Colonic mucosa (tissue), 4 donors: ENCODE measurements around the gene CDK5R1. TPM values are rescaled to one million over a fixed set of nuclear protein-coding genes. Genes with fewer than 3 reads are reported as not detected.
A peak's percentile ranks its signal among the peaks of the same experiment; 100 is the strongest.

Experiments
- DNase-seq: peaks from one replicate; pipeline ENCODE4 v3.0.0-alpha.2; 2020
- H3K27ac ChIP-seq: fragments of 200-600 bp; one replicate; pipeline ENCODE4 v1.8.0; 2021
- H3K27me3 ChIP-seq: fragments of 200-600 bp; one replicate; pipeline ENCODE4 v1.8.0; 2021
- H3K36me3 ChIP-seq: fragments of 200-600 bp; one replicate; pipeline ENCODE4 v1.8.0; 2021
- H3K4me1 ChIP-seq: fragments of 200-600 bp; one replicate; pipeline ENCODE4 v1.8.0; 2021; ENCODE audit warnings: mild to moderate bottlenecking
- H3K4me3 ChIP-seq: fragments of 200-600 bp; one replicate; pipeline ENCODE4 v1.8.0; 2021
- H3K9ac ChIP-seq, 2 donors: one replicate each; pipeline ENCODE4 v1.7.0; 2013; ENCODE audit warnings: control low read depth in 2 of 2, low read depth in 2 of 2, low read length in 2 of 2
- H3K9me3 ChIP-seq: fragments of 200-600 bp; one replicate; pipeline ENCODE4 v1.8.0; 2021
- CTCF ChIP-seq: fragments of 200-600 bp; IDR thresholded peaks from one replicate; pipeline ENCODE4 v1.8.0; 2022; ENCODE audit warnings: antibody characterized with exemption, mild to moderate bottlenecking
- intact Hi-C: fragments of 100-400 bp; cut with DNase I; formaldehyde crosslinking; loops from one replicate; pipeline ENCODE4 v1.14.1; 2022
- total RNA-seq, 2 donors: library from RNA; stranded (reverse); fragmentation: NEBNext Ultra II Directional in 1 of 2; extraction: Animal tissue kit (Norgen Biotek cat#: 25700) in 1 of 2; gene quantifications; one replicate each; pipeline ENCODE4 v1.2.1, GENCODE V29; 2021
- donor health status: healthy.
- donor health status: DM: no; HTN: no; CAD: no.
- donor health status: DM: no; HTN: no; CAD: no.

Gene CDK5R1
- total RNA-seq, 2 donors from 2014 or later = 0.98 to 1.4 TPM

- DNase-seq = no peak
- intact Hi-C loops = no loop called here
- H3K9me3 ChIP-seq = no peaks in the 10 kb centered on the region
- H3K9ac ChIP-seq = no peak overlapping the region
- H3K4me1 ChIP-seq = peaks cover under 1% of the 10 kb centered on the region
- TF ChIP-seq CTCF = no peak
- H3K36me3 ChIP-seq = peaks cover 6% of the 10 kb centered on the region
- no peak overlapping the region for H3K27ac ChIP-seq
- no peak overlapping the region for H3K4me3 ChIP-seq
- no peaks in the 10 kb centered on the region for H3K27me3 ChIP-seq
Measured at GRCh38 chr17:32451879-32452278, 34.9 kb upstream of the CDK5R1 start.

- no peak overlapping the region for H3K4me3 ChIP-seq
- H3K4me1 ChIP-seq = no peaks in the 10 kb centered on the region
- intact Hi-C loops = no loop called here
- H3K9me3 ChIP-seq = no peaks in the 10 kb centered on the region
- no peak overlapping the region for H3K9ac ChIP-seq
- H3K36me3 ChIP-seq = peaks cover 6% of the 10 kb centered on the region
- no peak for TF ChIP-seq CTCF
- H3K27ac ChIP-seq = no peak overlapping the region
- no peak for DNase-seq
- no peaks in the 10 kb centered on the region for H3K27me3 ChIP-seq
Measured at GRCh38 chr17:32452281-32452680, 34.5 kb upstream of the CDK5R1 start.

GRCh38 chr17:32453370-32453769 lies 33.4 kb upstream of the CDK5R1 start:
- intact Hi-C loops = no loop called here
- H3K9me3 ChIP-seq = no peaks in the 10 kb centered on the region
- TF ChIP-seq CTCF = no peak
- no peaks in the 10 kb centered on the region for H3K4me1 ChIP-seq
- H3K36me3 ChIP-seq = peaks cover 6% of the 10 kb centered on the region
- H3K27me3 ChIP-seq = no peaks in the 10 kb centered on the region
- H3K4me3 ChIP-seq = no peak overlapping the region
- no peak overlapping the region for H3K27ac ChIP-seq
- no peak for DNase-seq
- H3K9ac ChIP-seq = no peak overlapping the region

GRCh38 chr17:32458371-32458770 lies 28.4 kb upstream of the CDK5R1 start:
- H3K9me3 ChIP-seq = no peaks in the 10 kb centered on the region
- intact Hi-C loops = no loop called here
- DNase-seq = no peak
- H3K27ac ChIP-seq = no peak overlapping the region
- peaks cover 22% of the 10 kb centered on the region for H3K36me3 ChIP-seq
- H3K9ac ChIP-seq = no peak overlapping the region
- no peak for TF ChIP-seq CTCF
- no peaks in the 10 kb centered on the region for H3K4me1 ChIP-seq
- no peak overlapping the region for H3K4me3 ChIP-seq
- no peaks in the 10 kb centered on the region for H3K27me3 ChIP-seq

- no peak overlapping the region for H3K9ac ChIP-seq
- H3K4me3 ChIP-seq = no peak overlapping the region
- TF ChIP-seq CTCF = no peak
- H3K9me3 ChIP-seq = no peaks in the 10 kb centered on the region
- peaks cover 24% of the 10 kb centered on the region for H3K36me3 ChIP-seq
- no peak for DNase-seq
- H3K27me3 ChIP-seq = no peaks in the 10 kb centered on the region
- no peak overlapping the region for H3K27ac ChIP-seq
- intact Hi-C loops = no loop called here
- no peaks in the 10 kb centered on the region for H3K4me1 ChIP-seq
Measured at GRCh38 chr17:32460054-32460453, 26.7 kb upstream of the CDK5R1 start.

GRCh38 chr17:32461498-32461852 lies 25.3 kb upstream of the CDK5R1 start:
- intact Hi-C loops = no loop called here
- Histone ChIP-seq H3K27me3 (no peaks in the 10 kb centered on the region), H3K9ac (no peak overlapping the region), H3K36me3 (peaks cover 26% of the 10 kb centered on the region), H3K4me3 (no peak overlapping the region), H3K27ac (no peak overlapping the region), H3K9me3 (no peaks in the 10 kb centered on the region), H3K4me1 (no peaks in the 10 kb centered on the region)
- peak; percentile 27 for TF ChIP-seq CTCF
- DNase-seq = no peak
